Measurements from ENCODE around the gene ATAD2B. TPM values are rescaled to one million over a fixed set of nuclear protein-coding genes. Genes with fewer than 3 reads are reported as not detected.

Gene ATAD2B
- total RNA-seq, 4 donors from 2014 or later, result 39.0 to 56.9 (median 45.2) TPM

DNA sequence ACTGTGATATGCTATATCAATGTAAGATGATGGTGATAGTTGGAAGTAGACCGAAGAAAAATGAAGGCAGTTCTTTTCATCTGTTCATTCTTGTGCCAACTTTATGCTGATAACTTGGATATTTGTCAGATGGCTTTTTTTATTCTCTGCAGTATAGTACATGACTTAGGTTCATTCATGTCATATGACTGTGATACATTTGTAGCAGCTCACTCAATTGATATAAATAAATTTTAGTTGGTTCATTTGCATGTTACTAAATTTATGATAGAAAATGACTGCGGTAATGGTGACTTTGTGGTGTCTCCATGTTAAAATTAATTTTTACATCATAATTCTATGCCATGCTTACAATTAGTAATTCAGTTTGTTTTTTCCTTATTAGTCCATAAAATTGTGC lies 20.4 kb upstream of the ATAD2B start:
- TF ChIP-seq POLR2A (IDR thresholded peaks at IDR 0.05) (no peak), EP300 (IDR thresholded peaks at IDR 0.05) (no peak)
- TF ChIP-seq, protein P1, sequence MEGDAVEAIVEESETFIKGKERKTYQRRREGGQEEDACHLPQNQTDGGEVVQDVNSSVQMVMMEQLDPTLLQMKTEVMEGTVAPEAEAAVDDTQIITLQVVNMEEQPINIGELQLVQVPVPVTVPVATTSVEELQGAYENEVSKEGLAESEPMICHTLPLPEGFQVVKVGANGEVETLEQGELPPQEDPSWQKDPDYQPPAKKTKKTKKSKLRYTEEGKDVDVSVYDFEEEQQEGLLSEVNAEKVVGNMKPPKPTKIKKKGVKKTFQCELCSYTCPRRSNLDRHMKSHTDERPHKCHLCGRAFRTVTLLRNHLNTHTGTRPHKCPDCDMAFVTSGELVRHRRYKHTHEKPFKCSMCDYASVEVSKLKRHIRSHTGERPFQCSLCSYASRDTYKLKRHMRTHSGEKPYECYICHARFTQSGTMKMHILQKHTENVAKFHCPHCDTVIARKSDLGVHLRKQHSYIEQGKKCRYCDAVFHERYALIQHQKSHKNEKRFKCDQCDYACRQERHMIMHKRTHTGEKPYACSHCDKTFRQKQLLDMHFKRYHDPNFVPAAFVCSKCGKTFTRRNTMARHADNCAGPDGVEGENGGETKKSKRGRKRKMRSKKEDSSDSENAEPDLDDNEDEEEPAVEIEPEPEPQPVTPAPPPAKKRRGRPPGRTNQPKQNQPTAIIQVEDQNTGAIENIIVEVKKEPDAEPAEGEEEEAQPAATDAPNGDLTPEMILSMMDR (IDR thresholded peaks at IDR 0.05), result no peak
- peaks cover 0 to 62% (median 21%) of the 10 kb centered on the region in 4 donors for H3K4me1 ChIP-seq
- no peaks in the 10 kb centered on the region for H3K36me3 ChIP-seq
- DNase-seq (ENCODE audit: low spot score in 2 of 2), result no peak
- no peaks in the 10 kb centered on the region for H3K9me3 ChIP-seq
- H3K4me3 ChIP-seq, result no peak overlapping the region
- H3K27ac ChIP-seq, result peak overlapping the region in 2 of 4 donors; percentile 58 to 95
- 61 to 72% methylated on average over 2 of the region's 2 CpGs for WGBS, 2 donors
- H3K27me3 ChIP-seq, result no peaks in the 10 kb centered on the region

DNA sequence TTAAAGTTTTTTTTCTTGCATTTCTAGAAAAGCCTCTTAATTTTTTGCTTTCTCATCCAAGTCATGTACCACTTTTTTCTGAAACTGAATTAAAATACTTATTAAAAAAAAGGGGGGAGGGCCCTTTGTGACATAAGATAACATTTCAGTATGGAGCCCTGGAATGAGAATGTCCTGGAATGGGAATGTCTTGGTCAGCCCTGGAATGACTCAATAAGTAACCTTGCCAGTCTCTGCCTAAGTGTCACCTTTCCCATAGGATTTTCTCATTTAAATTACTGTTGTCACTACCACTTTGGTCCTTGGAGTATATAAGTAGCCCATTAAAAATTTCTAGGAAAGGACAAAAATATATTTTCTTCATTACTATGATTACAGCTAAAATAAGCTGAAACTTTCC lies 18.1 kb upstream of the ATAD2B start:
- Histone ChIP-seq H3K36me3 (no peaks in the 10 kb centered on the region), H3K27me3 (no peaks in the 10 kb centered on the region), H3K9me3 (no peaks in the 10 kb centered on the region), H3K4me1 (peaks cover 0 to 60% (median 21%) of the 10 kb centered on the region in 4 donors), H3K4me3 (no peak overlapping the region), H3K27ac (peak overlapping the region in 3 of 4 donors; percentile 46 to 97 (median 95))
- TF ChIP-seq, protein P1 (IDR thresholded peaks at IDR 0.05), result no peak
- TF ChIP-seq EP300 (IDR thresholded peaks at IDR 0.05), result no peak
- TF ChIP-seq POLR2A (IDR thresholded peaks at IDR 0.05), result no peak
- DNase-seq (ENCODE audit: low spot score in 2 of 2), result no peak

DNA sequence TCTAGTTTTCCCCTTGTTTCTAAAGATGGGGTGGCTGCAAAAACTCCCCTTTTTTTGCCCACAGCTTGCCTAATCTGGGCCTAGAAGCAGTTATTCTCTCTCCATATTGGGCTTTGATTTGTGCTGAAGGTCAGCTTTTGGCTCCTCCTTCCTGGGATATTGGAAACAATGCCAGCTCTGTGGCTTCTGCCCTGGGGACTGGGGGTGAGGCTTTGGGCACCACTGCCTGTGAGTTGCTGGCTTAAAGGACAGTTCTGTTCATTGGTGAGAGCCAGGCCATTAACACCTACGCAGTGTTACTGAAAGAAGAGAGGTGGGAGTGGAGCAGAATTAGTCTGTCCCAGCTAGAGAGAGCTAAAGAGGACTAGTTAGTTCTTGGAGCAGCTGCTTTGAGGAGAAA lies 17.6 kb upstream of the ATAD2B start:
- Histone ChIP-seq H3K9me3 (no peaks in the 10 kb centered on the region), H3K36me3 (no peaks in the 10 kb centered on the region), H3K4me3 (no peak overlapping the region), H3K27ac (peak overlapping the region; percentile 46 to 97 (median 74)), H3K4me1 (peaks cover 0 to 63% (median 23%) of the 10 kb centered on the region in 4 donors), H3K27me3 (no peaks in the 10 kb centered on the region)
- no peak for DNase-seq (ENCODE audit: low spot score in 2 of 2)
- WGBS, 2 donors, result 55 to 56% methylated on average over 1 of the region's 1 CpG
- TF ChIP-seq POLR2A (IDR thresholded peaks at IDR 0.05), result no peak
- TF ChIP-seq, protein P1 (IDR thresholded peaks at IDR 0.05), result no peak
- peak in 1 of 2 donors; percentile 48 for TF ChIP-seq EP300 (IDR thresholded peaks at IDR 0.05)

DNA sequence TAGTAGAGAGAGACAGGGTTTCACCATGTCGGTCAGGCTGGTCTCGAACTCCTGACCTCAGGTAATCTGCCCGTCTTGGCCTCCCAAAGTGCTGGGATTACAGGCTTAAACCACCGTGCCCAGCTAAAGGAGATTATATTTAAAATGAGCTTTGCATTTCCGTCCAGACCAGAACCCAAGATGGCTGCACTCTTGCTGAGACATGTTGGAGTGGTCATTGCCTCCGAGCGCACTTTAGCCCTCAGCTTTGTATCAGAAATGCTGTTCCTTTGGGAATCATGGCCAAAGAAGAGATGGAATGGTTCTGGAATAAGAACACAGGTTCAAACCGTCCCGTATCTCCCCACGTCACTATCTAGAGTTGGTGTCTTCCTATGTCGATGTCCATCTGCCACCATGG lies 16.7 kb upstream of the ATAD2B start:
- H3K27me3 ChIP-seq, result no peaks in the 10 kb centered on the region
- peaks cover 0 to 71% (median 29%) of the 10 kb centered on the region in 4 donors for H3K4me1 ChIP-seq
- H3K27ac ChIP-seq, result peak overlapping the region; percentile 46 to 97 (median 74)
- no peaks in the 10 kb centered on the region for H3K36me3 ChIP-seq
- H3K9me3 ChIP-seq, result no peaks in the 10 kb centered on the region
- DNase-seq (ENCODE audit: low spot score in 2 of 2), result no peak
- H3K4me3 ChIP-seq, result no peak overlapping the region
- TF ChIP-seq, protein P1 (IDR thresholded peaks at IDR 0.05), result no peak
- TF ChIP-seq POLR2A (IDR thresholded peaks at IDR 0.05) (no peak), EP300 (IDR thresholded peaks at IDR 0.05) (no peak)
- WGBS, 2 donors, result 96 to 99% methylated on average over 11 of the region's 11 CpGs

DNA sequence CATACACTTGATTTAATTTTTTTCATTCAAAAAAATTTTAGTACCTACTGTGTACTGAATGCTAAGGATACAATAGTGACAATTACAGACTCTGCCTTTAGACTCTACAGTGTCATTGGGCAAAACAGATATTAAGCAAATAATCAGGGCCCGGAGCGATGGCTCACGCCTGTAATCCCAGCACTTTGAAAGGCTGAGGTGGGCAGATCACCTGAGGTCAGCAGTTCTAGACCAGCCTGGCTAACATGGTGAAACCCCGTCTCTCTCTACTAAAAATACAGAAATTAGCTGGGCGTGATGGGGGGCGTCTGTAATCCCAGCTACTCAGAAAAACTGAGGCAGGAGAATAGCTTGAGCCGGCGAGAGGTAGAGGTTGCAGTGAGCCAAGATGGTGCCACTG lies 14.7 kb upstream of the ATAD2B start:
- 58 to 65% methylated on average over 8 of the region's 8 CpGs for WGBS, 2 donors
- peaks cover 0 to 63% (median 23%) of the 10 kb centered on the region in 4 donors for H3K4me1 ChIP-seq
- H3K9me3 ChIP-seq, result no peaks in the 10 kb centered on the region
- TF ChIP-seq EP300 (IDR thresholded peaks at IDR 0.05), result no peak
- TF ChIP-seq POLR2A (IDR thresholded peaks at IDR 0.05), result no peak
- TF ChIP-seq, protein P1 (IDR thresholded peaks at IDR 0.05), result no peak
- no peaks in the 10 kb centered on the region for H3K36me3 ChIP-seq
- DNase-seq (ENCODE audit: low spot score in 2 of 2), result no peak
- H3K4me3 ChIP-seq, result peak overlapping the region in 3 of 4 donors; percentile 67 to 74 (median 67)
- peak overlapping the region in 3 of 4 donors; percentile 17 to 97 (median 95) for H3K27ac ChIP-seq
- H3K27me3 ChIP-seq, result no peaks in the 10 kb centered on the region
